Naive B cell (primary cell): ENCODE data around the gene TDRD7. TPM values are rescaled to one million over a fixed set of nuclear protein-coding genes. Genes with fewer than 3 reads are reported as not detected.

Experiments used
- ATAC-seq, 2 donors: fragments of 150-1000 bp; cut with Tn5 transposase; 2 replicates each; pipeline ENCODE4 v1.10.0; 2021; ENCODE audit warnings: low read depth in 2 of 2, mild to moderate bottlenecking in 2 of 2, moderate library complexity in 2 of 2
- DNase-seq: peaks from one replicate; pipeline ENCODE4 v3.0.0; 2022
- H3K27ac Mint-ChIP-seq, 6 donors: one replicate each; pipeline ENCODE4 v1.8.0; 2020 to 2022; ENCODE audit warnings: mild to moderate bottlenecking in 6 of 6, mixed read lengths in 6 of 6, moderate library complexity in 5 of 6, inconsistent platforms in 2 of 6
- H3K27me3 Mint-ChIP-seq, 3 donors: one replicate each; pipeline ENCODE4 v1.8.0; 2021 to 2022; ENCODE audit warnings: mixed read lengths in 3 of 3, mild to moderate bottlenecking in 1 of 3
- H3K36me3 Mint-ChIP-seq, 2 donors: one replicate each; pipeline ENCODE4 v1.8.0; 2020 to 2022; ENCODE audit warnings: mixed read lengths in 2 of 2, inconsistent platforms in 1 of 2, mild to moderate bottlenecking in 1 of 2
- H3K4me1 Mint-ChIP-seq, 3 donors: one replicate each; pipeline ENCODE4 v1.8.0; 2020 to 2022; ENCODE audit warnings: mixed read lengths in 3 of 3, inconsistent platforms in 1 of 3, mild to moderate bottlenecking in 1 of 3, moderate library complexity in 1 of 3
- H3K4me3 Mint-ChIP-seq, 8 donors: one replicate each; pipeline ENCODE4 v1.8.0; 2020 to 2022; ENCODE audit warnings: mild to moderate bottlenecking in 8 of 8, mixed read lengths in 8 of 8, moderate library complexity in 8 of 8, inconsistent platforms in 2 of 8
- H3K9me3 Mint-ChIP-seq, 7 donors: one replicate each; pipeline ENCODE4 v1.8.0; 2020 to 2022; ENCODE audit warnings: mixed read lengths in 7 of 7, mild to moderate bottlenecking in 5 of 7, inconsistent platforms in 2 of 7, moderate library complexity in 1 of 7
- polyA plus RNA-seq, 6 donors: library from polyadenylated mRNA; unstranded; fragments of 300-500 nt; fragmentation: Illumina TruSeq; gene quantifications; one replicate each; pipeline ENCODE4 v1.2.3, GENCODE V29; 2021; ENCODE audit warnings: low read depth in 6 of 6

Gene TDRD7
- polyA plus RNA-seq, 6 donors from 2014 or later: 4.8 to 14.7 (median 9.5) TPM; not detected in 1

DNA sequence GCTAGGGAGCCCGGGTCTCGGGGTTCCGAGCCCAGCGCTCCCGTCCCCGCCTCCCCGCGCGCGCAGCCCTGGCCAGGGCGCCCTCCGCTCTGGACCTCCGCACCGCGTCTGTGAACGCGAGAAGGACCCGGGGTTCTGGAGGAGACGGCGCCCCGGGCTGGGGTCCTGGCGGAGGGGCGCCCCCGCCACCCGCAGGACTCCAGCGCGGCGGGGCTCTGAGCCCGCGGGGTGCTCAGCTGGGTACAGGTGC lies 90.0 kb downstream of the TDRD7 start:
- H3K9me3 Mint-ChIP-seq: peaks cover 0 to 4% (median 3%) of the 10 kb centered on the region in 7 donors
- peaks cover 7 to 26% (median 15%) of the 10 kb centered on the region in 3 donors for H3K4me1 Mint-ChIP-seq
- peaks cover 10 to 40% (median 18%) of the 10 kb centered on the region in 3 donors for H3K27me3 Mint-ChIP-seq
- no peak overlapping the region for H3K27ac Mint-ChIP-seq
- DNase-seq (no peak), ATAC-seq (peak in 1 of 2 donors; percentile 25)
- H3K36me3 Mint-ChIP-seq: peaks cover 3 to 12% of the 10 kb centered on the region in 2 donors
- peak overlapping the region in 6 of 8 donors; percentile 67 to 87 (median 77) for H3K4me3 Mint-ChIP-seq

DNA sequence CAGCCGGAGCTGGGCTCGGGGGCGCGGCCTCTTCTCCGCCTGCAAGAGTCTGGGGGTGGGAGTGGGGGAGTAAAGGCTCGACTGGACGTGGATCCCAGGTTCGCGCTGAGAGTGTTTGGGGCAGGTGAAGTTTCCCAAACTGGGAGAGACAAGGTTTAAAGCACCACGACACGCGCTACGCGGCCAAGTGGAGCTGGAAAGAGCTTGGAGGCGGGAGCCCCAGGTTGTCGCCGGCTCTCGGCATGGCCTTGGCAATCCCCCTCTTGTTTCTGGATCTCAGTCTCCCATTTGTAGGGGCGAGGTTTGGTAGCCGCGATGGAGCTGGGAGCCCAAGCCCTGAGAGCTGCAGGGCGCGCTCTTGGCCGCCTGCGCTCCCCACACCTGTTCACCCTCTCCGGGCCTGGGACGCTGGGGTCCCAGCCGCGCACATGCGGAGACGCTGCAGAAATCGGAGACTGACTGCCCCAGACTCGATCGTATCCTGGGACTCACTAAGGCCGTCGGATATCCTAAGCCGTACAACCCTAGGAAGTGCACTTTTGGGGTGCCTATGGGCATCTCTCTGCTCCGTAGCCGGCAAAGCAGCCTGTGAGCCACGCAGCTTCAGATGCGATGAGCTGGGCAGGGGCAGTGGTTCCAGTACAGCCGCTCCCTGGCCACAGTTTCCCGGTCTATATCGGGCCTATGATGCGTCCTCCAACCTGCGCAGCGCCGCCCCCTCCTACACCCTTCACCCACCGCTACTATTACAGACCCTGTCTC lies 90.5 kb downstream of the TDRD7 start:
- H3K9me3 Mint-ChIP-seq: no peaks in the 10 kb centered on the region
- peak overlapping the region; percentile 67 to 90 (median 77) for H3K4me3 Mint-ChIP-seq
- peak; percentile 1 for DNase-seq
- peaks cover 7 to 26% (median 15%) of the 10 kb centered on the region in 3 donors for H3K4me1 Mint-ChIP-seq
- peaks cover 10 to 36% (median 18%) of the 10 kb centered on the region in 3 donors for H3K27me3 Mint-ChIP-seq
- no peak overlapping the region for H3K27ac Mint-ChIP-seq
- H3K36me3 Mint-ChIP-seq: peaks cover 0 to 8% of the 10 kb centered on the region in 2 donors
- ATAC-seq: peak; percentile 27 to 32

DNA sequence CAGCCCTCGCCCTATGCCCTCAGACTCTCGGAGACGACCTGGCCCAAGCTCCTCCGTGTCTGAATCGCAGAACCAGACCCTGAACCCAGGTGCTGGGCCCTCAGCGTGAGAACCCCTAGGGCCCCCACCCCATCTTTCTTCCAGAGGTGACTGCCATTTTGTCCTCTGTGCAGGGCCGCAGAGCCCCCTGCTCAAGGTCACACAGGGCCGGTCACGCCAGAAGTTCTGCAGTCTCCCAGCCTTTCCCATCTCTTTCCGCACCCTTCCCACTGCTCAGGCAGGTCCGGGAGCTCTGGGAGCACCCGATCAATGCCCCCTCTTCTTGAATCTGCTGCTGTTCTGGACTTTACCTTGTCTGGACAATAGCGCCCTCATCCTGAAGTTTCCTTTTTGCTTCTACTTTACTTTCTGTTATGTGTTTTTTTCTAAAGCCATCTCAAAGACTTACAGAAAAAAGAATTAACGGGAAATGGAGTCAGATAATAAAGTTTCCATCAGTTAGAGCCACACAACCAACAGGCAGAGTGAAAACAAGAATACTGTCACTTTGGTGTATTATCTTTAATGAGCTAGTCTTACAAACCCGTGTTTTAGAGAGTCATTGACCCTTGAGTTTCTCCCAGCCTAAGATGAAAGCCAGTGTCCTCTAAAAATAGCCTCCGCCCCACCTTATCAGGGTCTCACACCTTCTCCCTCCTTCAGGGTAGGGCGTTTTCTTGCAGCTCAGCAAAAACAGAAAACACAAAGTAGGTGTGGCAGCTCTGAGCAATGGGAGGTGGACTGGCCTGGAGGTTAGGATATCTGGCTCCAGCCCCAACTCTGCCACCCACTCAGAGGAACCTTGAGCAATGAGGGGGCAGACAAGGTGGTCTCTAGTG lies 91.3 kb downstream of the TDRD7 start:
- DNase-seq (no peak), ATAC-seq (no peak)
- Mint-ChIP-seq H3K27me3 (peaks cover 10 to 36% (median 21%) of the 10 kb centered on the region in 3 donors), H3K4me3 (peak overlapping the region; percentile 67 to 90 (median 77)), H3K36me3 (peaks cover 0 to 8% of the 10 kb centered on the region in 2 donors), H3K9me3 (no peaks in the 10 kb centered on the region), H3K4me1 (peaks cover 7 to 26% (median 15%) of the 10 kb centered on the region in 3 donors), H3K27ac (peak overlapping the region in 1 of 6 donors; percentile 39)

GRCh38 chr9:97503862-97504210 lies 91.9 kb downstream of the TDRD7 start:
- Mint-ChIP-seq H3K27me3 (peaks cover 10 to 36% (median 22%) of the 10 kb centered on the region in 3 donors), H3K36me3 (peaks cover 0 to 8% of the 10 kb centered on the region in 2 donors), H3K9me3 (no peaks in the 10 kb centered on the region), H3K4me1 (peaks cover 7 to 26% (median 15%) of the 10 kb centered on the region in 3 donors), H3K27ac (no peak overlapping the region), H3K4me3 (peak overlapping the region in 1 of 8 donors; percentile 76)
- DNase-seq: no peak
- ATAC-seq: no peak

DNA sequence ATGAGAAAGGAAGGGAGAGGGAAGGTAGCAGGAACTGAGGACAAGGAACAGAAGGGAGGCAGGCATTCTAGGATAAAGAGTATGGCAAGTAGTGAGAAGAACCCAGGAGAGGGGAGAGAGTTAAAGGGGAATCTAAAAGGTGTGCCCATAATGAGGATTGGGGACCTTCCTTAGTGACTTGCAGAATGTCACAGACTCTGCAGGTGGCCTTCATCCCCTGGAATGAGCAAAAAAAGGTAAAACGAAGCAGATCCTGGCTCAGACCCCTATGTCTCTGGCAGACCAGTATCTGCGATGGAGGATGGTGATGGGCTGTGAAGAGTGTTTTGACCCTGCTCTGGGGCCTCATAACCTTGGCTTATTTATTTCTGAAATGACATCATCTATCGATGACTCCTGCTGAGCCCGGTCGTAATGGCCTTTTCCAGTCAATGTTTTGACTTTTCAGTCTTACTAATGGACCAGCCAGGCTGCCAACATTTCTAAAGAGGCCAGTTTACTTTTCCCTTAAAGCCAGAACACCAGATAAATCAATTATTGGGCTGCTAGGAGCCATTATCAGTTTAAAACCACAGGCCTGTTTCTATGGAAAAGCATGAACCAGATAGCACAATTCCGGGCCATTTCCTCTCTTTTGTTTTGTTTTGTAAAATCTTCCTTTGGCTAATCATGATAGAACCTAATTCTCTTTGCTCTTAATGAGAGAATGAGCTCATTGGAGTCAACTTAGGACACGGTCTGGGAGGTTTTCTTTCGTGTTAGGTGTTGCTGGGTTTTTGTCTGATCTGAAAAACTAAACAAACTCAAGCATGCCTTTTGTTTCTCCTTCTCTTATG lies 92.7 kb downstream of the TDRD7 start:
- Mint-ChIP-seq H3K4me1 (peaks cover 7 to 26% (median 15%) of the 10 kb centered on the region in 3 donors), H3K27me3 (peaks cover 5 to 36% (median 18%) of the 10 kb centered on the region in 3 donors), H3K9me3 (no peaks in the 10 kb centered on the region), H3K27ac (peak overlapping the region in 1 of 6 donors; percentile 68), H3K36me3 (peaks cover 0 to 8% of the 10 kb centered on the region in 2 donors), H3K4me3 (no peak overlapping the region)
- ATAC-seq: no peak
- no peak for DNase-seq

DNA sequence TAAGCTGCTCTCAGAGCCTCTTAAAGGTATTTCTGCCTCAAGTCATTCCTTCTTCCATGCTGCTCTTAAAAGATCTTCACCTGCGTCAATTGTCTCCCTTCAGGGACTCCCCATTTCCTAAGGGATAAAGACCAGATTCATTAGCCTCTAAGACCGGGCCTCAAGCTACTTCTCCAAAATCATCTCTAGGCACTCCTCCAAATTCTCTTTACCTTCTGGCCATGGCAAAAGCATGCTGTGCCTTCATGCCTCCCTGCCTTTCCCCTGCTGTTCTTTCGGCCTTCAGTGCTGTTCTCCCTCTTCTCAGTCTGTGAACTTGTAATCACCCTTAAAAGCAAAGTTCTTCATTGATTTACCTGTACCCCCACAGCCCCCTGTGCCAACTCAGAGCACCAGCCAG lies 93.9 kb downstream of the TDRD7 start:
- ATAC-seq: no peak
- peaks cover 0 to 8% of the 10 kb centered on the region in 2 donors for H3K36me3 Mint-ChIP-seq
- H3K4me1 Mint-ChIP-seq: peaks cover 7 to 20% (median 13%) of the 10 kb centered on the region in 3 donors
- peaks cover 0 to 29% (median 8%) of the 10 kb centered on the region in 3 donors for H3K27me3 Mint-ChIP-seq
- DNase-seq: no peak
- no peak overlapping the region for H3K4me3 Mint-ChIP-seq
- H3K27ac Mint-ChIP-seq: no peak overlapping the region
- no peaks in the 10 kb centered on the region for H3K9me3 Mint-ChIP-seq

GRCh38 chr9:97506306-97506705 lies 94.4 kb downstream of the TDRD7 start:
- H3K4me1 Mint-ChIP-seq: peaks cover 7 to 16% (median 10%) of the 10 kb centered on the region in 3 donors
- H3K27me3 Mint-ChIP-seq: peaks cover 0 to 25% (median 8%) of the 10 kb centered on the region in 3 donors
- ATAC-seq (no peak), DNase-seq (no peak)
- H3K36me3 Mint-ChIP-seq: peaks cover 0 to 8% of the 10 kb centered on the region in 2 donors
- H3K27ac Mint-ChIP-seq: no peak overlapping the region
- no peaks in the 10 kb centered on the region for H3K9me3 Mint-ChIP-seq
- no peak overlapping the region for H3K4me3 Mint-ChIP-seq

DNA sequence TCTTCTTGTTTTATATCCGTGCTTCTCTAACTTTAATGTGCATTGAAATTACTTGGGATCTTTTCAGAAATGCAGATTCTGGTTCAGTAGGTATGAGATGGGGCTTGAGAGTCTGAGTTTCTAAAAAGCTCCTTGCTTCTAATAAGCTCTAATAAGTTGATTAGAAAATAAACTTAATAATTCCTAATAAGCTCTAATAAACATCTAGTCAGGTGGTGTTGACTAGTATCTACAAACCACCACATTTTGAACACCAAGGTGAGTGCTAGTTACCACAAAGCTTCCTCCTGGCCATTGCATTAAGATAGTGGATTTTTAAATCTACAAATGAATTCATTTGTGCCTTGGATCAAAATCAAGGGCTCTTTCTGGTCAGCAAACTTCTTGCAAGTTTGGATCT lies 94.9 kb downstream of the TDRD7 start:
- Mint-ChIP-seq H3K36me3 (peaks cover 0 to 8% of the 10 kb centered on the region in 2 donors), H3K27ac (no peak overlapping the region), H3K4me3 (no peak overlapping the region), H3K4me1 (peaks cover 7 to 16% (median 10%) of the 10 kb centered on the region in 3 donors), H3K9me3 (no peaks in the 10 kb centered on the region), H3K27me3 (peaks cover 0 to 25% (median 8%) of the 10 kb centered on the region in 3 donors)
- ATAC-seq: no peak
- DNase-seq: no peak

GRCh38 chr9:97507428-97507984 lies 95.6 kb downstream of the TDRD7 start:
- H3K36me3 Mint-ChIP-seq: peaks cover 0 to 8% of the 10 kb centered on the region in 2 donors
- DNase-seq (no peak), ATAC-seq (no peak)
- H3K27ac Mint-ChIP-seq: no peak overlapping the region
- peaks cover 7 to 12% (median 9%) of the 10 kb centered on the region in 3 donors for H3K4me1 Mint-ChIP-seq
- no peaks in the 10 kb centered on the region for H3K9me3 Mint-ChIP-seq
- H3K27me3 Mint-ChIP-seq: peaks cover 0 to 25% (median 8%) of the 10 kb centered on the region in 3 donors
- H3K4me3 Mint-ChIP-seq: no peak overlapping the region

DNA sequence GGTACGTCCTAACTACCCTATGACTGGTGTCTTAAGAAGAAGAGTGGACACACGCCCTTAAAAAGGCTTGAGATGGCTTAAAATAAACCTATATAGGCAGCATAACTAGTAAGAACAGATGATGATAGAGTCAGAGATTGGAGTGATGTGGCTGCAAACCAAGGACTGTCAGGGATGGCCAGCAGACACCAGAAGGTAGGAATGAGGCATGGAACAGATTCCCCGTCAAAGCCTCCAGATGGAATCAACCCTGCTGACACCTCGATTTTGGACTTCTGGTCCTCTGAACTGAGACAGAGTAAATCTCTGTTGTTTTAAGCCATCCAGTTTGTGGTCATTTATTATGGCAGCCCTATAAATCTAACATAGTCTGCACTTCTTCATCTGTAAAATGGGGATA lies 97.0 kb downstream of the TDRD7 start:
- H3K27me3 Mint-ChIP-seq: peaks cover 0 to 14% (median 12%) of the 10 kb centered on the region in 3 donors
- H3K4me3 Mint-ChIP-seq: no peak overlapping the region
- H3K4me1 Mint-ChIP-seq: no peaks in the 10 kb centered on the region
- DNase-seq (no peak), ATAC-seq (no peak)
- no peaks in the 10 kb centered on the region for H3K36me3 Mint-ChIP-seq
- H3K27ac Mint-ChIP-seq: no peak overlapping the region
- H3K9me3 Mint-ChIP-seq: peaks cover 0 to 3% (median 0%) of the 10 kb centered on the region in 7 donors

- peak in 1 of 2 donors; percentile 6 for ATAC-seq
- no peak overlapping the region for H3K4me3 Mint-ChIP-seq
- H3K36me3 Mint-ChIP-seq: no peaks in the 10 kb centered on the region
- DNase-seq: no peak
- no peak overlapping the region for H3K27ac Mint-ChIP-seq
- H3K9me3 Mint-ChIP-seq: peaks cover 0 to 3% (median 0%) of the 10 kb centered on the region in 7 donors
- no peaks in the 10 kb centered on the region for H3K4me1 Mint-ChIP-seq
- peaks cover 0 to 19% (median 3%) of the 10 kb centered on the region in 3 donors for H3K27me3 Mint-ChIP-seq
Observed at GRCh38 chr9:97510797-97511654, 99.1 kb downstream of the TDRD7 start.
